A549 (cell line): ENCODE data around the gene NIPAL3. TPM values are rescaled to one million over a fixed set of nuclear protein-coding genes. Genes with fewer than 3 reads are reported as not detected.

Experiments used
- ATAC-seq, 2 experiments: fragments of 200-7000 bp in 1 of 2; fragments of >200 bp in 1 of 2; cut with Nextera tagmentation in 1 of 2; cut with Tn5 transposase in 1 of 2; 3 replicates each; pipeline versions ENCODE4 v1.8.0 to v1.9.1; 2018 to 2020; ENCODE audit warnings: mild to moderate bottlenecking in 1 of 2, moderate library complexity in 1 of 2
- CTCF ChIA-PET: fragments of 300-600 bp; sonication (Branson Sonifier 250); formaldehyde crosslinking; extraction: SDS; loops from one replicate; lab custom pipeline; 2021; ENCODE audit warnings: antibody characterized with exemption, inconsistent platforms; lab: Yijun Ruan, JAX
- POLR2A ChIA-PET: fragments of 350-600 bp; formaldehyde crosslinking; extraction: SDS; loops from one replicate; lab custom pipeline; 2021; ENCODE audit warnings: antibody characterized with exemption, inconsistent platforms; lab: Yijun Ruan, JAX
- DNase-seq, 2 experiments: peaks; one replicate each; pipeline versions ENCODE4 v3.0.0 to v3.0.0-alpha.2; 2011 to 2016; ENCODE audit warnings: low read depth in 1 of 2, low spot score in 1 of 2
- FAIRE-seq: peaks from 2 replicates; lab custom pipeline; 2011; peaks lifted over from hg19 to GRCh38; lab: Jason Lieb, UNC
- H3K27ac ChIP-seq, 2 experiments: fragments of >200 bp; sonication (Bioruptor Twin); formaldehyde crosslinking; 3 replicates each; pipeline ENCODE4 v1.5.1; 2016 to 2017
- H3K4me1 ChIP-seq: fragments of >200 bp; sonication (Bioruptor Twin); formaldehyde crosslinking; 3 replicates; pipeline ENCODE4 v1.6.1; 2016
- H3K4me2 ChIP-seq: fragments of >200 bp; sonication (Bioruptor Twin); formaldehyde crosslinking; 3 replicates; pipeline ENCODE4 v1.6.1; 2016
- H3K4me3 ChIP-seq: fragments of >200 bp; sonication (Bioruptor Twin); formaldehyde crosslinking; 3 replicates; pipeline ENCODE4 v1.5.1; 2016
- H3K9me3 ChIP-seq: fragments of >200 bp; sonication (Bioruptor Twin); formaldehyde crosslinking; 3 replicates; pipeline ENCODE4 v1.6.1; 2016
- BHLHE40 ChIP-seq: IDR thresholded peaks from 2 replicates; pipeline ENCODE4 v1.6.1; 2012; ENCODE audit warnings: low read depth, low read length, inconsistent platforms
- CBX2 ChIP-seq: fragments of 200-600 bp; sonication (generic); IDR thresholded peaks from 2 replicates; pipeline ENCODE4 v1.6.1; 2016; ENCODE audit warnings: low read depth, mild to moderate bottlenecking, borderline replicate concordance
- CHD2 ChIP-seq: fragments of 150-350 bp; IDR thresholded peaks from 2 replicates; pipeline ENCODE4 v1.6.1; 2014; ENCODE audit warnings: low read length; ENCODE audit not compliant: partially characterized antibody
- CHD4 ChIP-seq: fragments of 200-600 bp; sonication (generic); IDR thresholded peaks from 2 replicates; pipeline ENCODE4 v1.6.1; 2016; ENCODE audit warnings: antibody characterized with exemption, mild to moderate bottlenecking, borderline replicate concordance
- EHF ChIP-seq: fragments of 250-450 bp; sonication (Bioruptor Pico); IDR thresholded peaks from 2 replicates; pipeline ENCODE4 v1.5.0; 2020; ENCODE audit warnings: mild to moderate bottlenecking
- EP300 ChIP-seq, 2 experiments: fragments of >200 bp; sonication (Bioruptor Twin); formaldehyde crosslinking; IDR thresholded peaks; 2 replicates in 1 of 2; 3 replicates in 1 of 2; pipeline ENCODE4 v1.6.1; 2016 to 2017
- FOSL2 ChIP-seq, 2 experiments: fragments of 450-650 bp in 1 of 2; fragments of >200 bp in 1 of 2; sonication (Bioruptor Twin) in 1 of 2; formaldehyde crosslinking; IDR thresholded peaks; 2 replicates each; pipeline versions ENCODE4 v1.5.0 to v1.6.1; 2016 to 2020; ENCODE audit warnings: mild to moderate bottlenecking in 1 of 2, moderate library complexity in 1 of 2
- FOXS1 ChIP-seq: fragments of 250-450 bp; sonication (Bioruptor Pico); IDR thresholded peaks from 2 replicates; pipeline ENCODE4 v1.5.0; 2020; ENCODE audit warnings: mild to moderate bottlenecking, moderate library complexity
- GATA3 ChIP-seq: IDR thresholded peaks from 2 replicates; pipeline ENCODE4 v1.6.1; 2012; ENCODE audit warnings: borderline replicate concordance
- HEYL ChIP-seq: fragments of 250-450 bp; sonication (Bioruptor Pico); IDR thresholded peaks from 2 replicates; pipeline ENCODE4 v1.8.0; 2021; ENCODE audit warnings: mild to moderate bottlenecking, moderate library complexity
- HMGXB4 ChIP-seq: fragments of 250-450 bp; sonication (Bioruptor Pico); IDR thresholded peaks from 2 replicates; pipeline ENCODE4 v1.5.0; 2021; ENCODE audit warnings: mild to moderate bottlenecking, moderate library complexity, borderline replicate concordance
- HOXA7 ChIP-seq: fragments of 250-450 bp; sonication (Bioruptor Pico); IDR thresholded peaks from 2 replicates; pipeline ENCODE4 v1.5.0; 2020; ENCODE audit warnings: mild to moderate bottlenecking, moderate library complexity
- JUN ChIP-seq, 2 experiments: fragments of >200 bp; sonication (Bioruptor Twin); formaldehyde crosslinking; IDR thresholded peaks; 2 replicates in 1 of 2; 3 replicates in 1 of 2; pipeline ENCODE4 v1.6.1; 2016 to 2017
- JUNB ChIP-seq: fragments of >200 bp; sonication (Bioruptor Twin); formaldehyde crosslinking; IDR thresholded peaks from 2 replicates; pipeline ENCODE4 v1.6.1; 2016
- KDM1A ChIP-seq: fragments of 200-600 bp; sonication (generic); IDR thresholded peaks from 2 replicates; pipeline ENCODE4 v1.6.1; 2016; ENCODE audit warnings: low read depth, mild to moderate bottlenecking
- KDM5A ChIP-seq: fragments of 200-600 bp; sonication (generic); IDR thresholded peaks from 2 replicates; pipeline ENCODE4 v1.6.1; 2016; ENCODE audit warnings: antibody characterized with exemption, mild to moderate bottlenecking
- MAFK ChIP-seq: fragments of 450-650 bp; IDR thresholded peaks from 2 replicates; pipeline ENCODE4 v1.6.1; 2014; ENCODE audit not compliant: partially characterized antibody
- MYC ChIP-seq: IDR thresholded peaks from 2 replicates; pipeline ENCODE4 v1.6.1; 2012; ENCODE audit warnings: mild to moderate bottlenecking, inconsistent platforms, low read length, improper control_type of control experiment, borderline replicate concordance
- NFE2L2 ChIP-seq: fragments of 150-350 bp; conservative IDR thresholded peaks from 2 replicates; pipeline ENCODE4 v1.6.1; 2014; ENCODE audit warnings: low read length
- NR3C1 ChIP-seq: fragments of >200 bp; sonication (Bioruptor Twin); formaldehyde crosslinking; IDR thresholded peaks from 3 replicates; pipeline ENCODE4 v1.6.1; 2017
- PHF8 ChIP-seq: fragments of 200-600 bp; sonication (generic); IDR thresholded peaks from 2 replicates; pipeline ENCODE4 v1.6.1; 2016; ENCODE audit warnings: low read depth, mild to moderate bottlenecking, antibody characterized with exemption, moderate library complexity, borderline replicate concordance
- POLR2A ChIP-seq: IDR thresholded peaks from 2 replicates; pipeline ENCODE4 v1.6.1; 2012; ENCODE audit warnings: mild to moderate bottlenecking, low read length
- REST ChIP-seq: fragments of 200-600 bp; sonication (generic); IDR thresholded peaks from 2 replicates; pipeline ENCODE4 v1.6.1; 2016; ENCODE audit warnings: antibody characterized with exemption, mild to moderate bottlenecking, moderate library complexity
- TFCP2L1 ChIP-seq: fragments of 250-450 bp; sonication (Bioruptor Pico); IDR thresholded peaks from 2 replicates; pipeline ENCODE4 v1.5.0; 2021; ENCODE audit warnings: mild to moderate bottlenecking
- USF2 ChIP-seq: fragments of 450-650 bp; IDR thresholded peaks from 2 replicates; pipeline ENCODE4 v1.6.1; 2014; ENCODE audit warnings: antibody characterized with exemption
- ZC3H11A ChIP-seq: fragments of 450-650 bp; IDR thresholded peaks from 2 replicates; pipeline ENCODE4 v1.6.1; 2014; ENCODE audit warnings: antibody characterized with exemption, mild to moderate bottlenecking
- ZSCAN20 ChIP-seq: fragments of 250-450 bp; sonication (Bioruptor Pico); IDR thresholded peaks from 2 replicates; pipeline ENCODE4 v1.8.0; 2022; ENCODE audit warnings: mild to moderate bottlenecking, moderate library complexity
- WGBS: methylation state at CpG from one replicate; pipeline ENCODE4 v1.1.6; 2017; ENCODE audit errors: missing lambda C conversion rate; 5-methylcytosine and 5-hydroxymethylcytosine counted together
- polyA plus RNA-seq, 4 experiments: library from polyadenylated mRNA; depleted of rRNA in 3 of 4; stranded (reverse); fragments of >200 nt; fragmentation: RNase III in 1 of 4; extraction: RNeasy Plus Mini Kit Qiagen cat#74134 plus additional on column Dnase treatment in 1 of 4; gene quantifications; 2 replicates in 3 of 4; 3 replicates in 1 of 4; pipeline ENCODE4 v1.2.3, GENCODE V29; 2011 to 2017

NIPAL3 gene
- polyA plus RNA-seq, 2 of the 4 experiments (the other 2 are of a cell fraction): 5.1 to 10.4 TPM

GRCh38 chr1:24410750-24411149 is 4.9 kb upstream of the NIPAL3 start:
- H3K4me1 ChIP-seq: peaks cover 46% of the 10 kb centered on the region

GRCh38 chr1:24411963-24412362 is 3.6 kb upstream of the NIPAL3 start:
- FAIRE-seq: no peak
- ChIA-PET CTCF (interaction anchor here (0.8 to 9.5 kb wide), 3 partner anchors 19 to 418 kb away, joined by 3 to 86 read pairs (median 4); no protein-coding TSS in a partner anchor), POLR2A (interaction anchor here (1.8 kb wide), 1 partner anchor 18 kb away, joined by 4 read pairs; no protein-coding TSS in a partner anchor)
- no peak for ATAC-seq
- Histone ChIP-seq H3K4me2 (peak overlapping the region; percentile 96), H3K4me3 (0 out of 3 replicates have a peak overlapping the region, but pooled peaks have one; percentile 73), H3K4me1 (peaks cover 55% of the 10 kb centered on the region), H3K9me3 (peaks cover 8% of the 10 kb centered on the region; the same call in 1 of the 3 replicates), H3K27ac (peak overlapping the region; percentile 18 to 51; a peak in 5 of 6 replicates)
- TF ChIP-seq FOSL2 (IDR thresholded peaks at IDR 0.05): no peak
- peak; percentile 9; the same call in 1 of the 2 replicates for TF ChIP-seq FOSL2 (CRISPR knock-in tag; IDR thresholded peaks at IDR 0.05)
- TF ChIP-seq KDM5A: no peak
- no peak for TF ChIP-seq GATA3
- no peak for TF ChIP-seq FOXS1
- TF ChIP-seq MAFK: peak; percentile 25
- no peak for TF ChIP-seq HEYL (CRISPR knock-in tag)
- no peak for TF ChIP-seq EHF
- no peak for TF ChIP-seq CBX2
- no peak for TF ChIP-seq MYC
- TF ChIP-seq JUNB: no peak
- TF ChIP-seq NR3C1: no peak
- TF ChIP-seq ZC3H11A: no peak
- TF ChIP-seq HMGXB4 (CRISPR knock-in tag): no peak
- TF ChIP-seq NFE2L2: peak; percentile 43; the same call in 1 of the 2 replicates
- WGBS: 39% methylated on average over 6 of the region's 6 CpGs
- no peak for DNase-seq

More at GRCh38 chr1:24410750-24411149, 4.9 kb upstream of the NIPAL3 start:
- TF ChIP-seq TFCP2L1 (CRISPR knock-in tag) (no peak), HOXA7 (CRISPR knock-in tag) (no peak), KDM1A (no peak), JUN (IDR thresholded peaks at IDR 0.05) (no peak), JUNB (no peak), ZSCAN20 (no peak), BHLHE40 (no peak), FOXS1 (no peak), PHF8 (no peak), EP300 (IDR thresholded peaks at IDR 0.05) (no peak), CHD2 (no peak), POLR2A (no peak), KDM5A (no peak), REST (no peak), USF2 (no peak), CHD4 (no peak)
- ChIA-PET CTCF (interaction anchor here (1.2 to 9.5 kb wide), 5 partner anchors 18 to 419 kb away, joined by 3 to 86 read pairs (median 8); no protein-coding TSS in a partner anchor), POLR2A (interaction anchor here (0.6 kb wide), 1 partner anchor 632 kb away, joined by 4 read pairs; the partner anchor contains the start of gene PITHD1)
- Histone ChIP-seq H3K27ac (peak overlapping the region in 1 of 2 experiments; percentile 16; a peak in 1 of 6 replicates), H3K4me2 (no peak overlapping the region), H3K9me3 (peaks cover 8% of the 10 kb centered on the region; the same call in 1 of the 3 replicates), H3K4me3 (no peak overlapping the region)
- no peak for DNase-seq
- FAIRE-seq: no peak
- no peak for ATAC-seq
- WGBS: 88% methylated on average over 7 of the region's 7 CpGs
